Esophagus mucosa (tissue), 1 donor: ENCODE results near the gene KIZ. TPM values are rescaled to one million over a fixed set of nuclear protein-coding genes. Genes with fewer than 3 reads are reported as not detected.

Experiments used
- ATAC-seq: fragments of 200-7000 bp; cut with Tn5 transposase; one replicate; pipeline ENCODE4 v1.9.1; 2020
- total RNA-seq: library from RNA; stranded (reverse); gene quantifications from one replicate; pipeline ENCODE4 v1.2.4, GENCODE V29; 2023
- donor health status: DM: yes; HTN: yes; CAD: no.

Gene KIZ
- total RNA-seq, 1 donor from 2014 or later = 17.7 TPM

- ATAC-seq = no peak
Observed at GRCh38 chr20:21270806-21271205, 144.9 kb downstream of the KIZ start.

GRCh38 chr20:21272279-21272678, 146.4 kb downstream of the KIZ start:
- no peak for ATAC-seq

GRCh38 chr20:21272679-21273078, 146.8 kb downstream of the KIZ start:
- no peak for ATAC-seq

GRCh38 chr20:21273755-21274386, 148.0 kb downstream of the KIZ start:
- no peak for ATAC-seq

- no peak for ATAC-seq
Observed at GRCh38 chr20:21278829-21279228, 152.9 kb downstream of the KIZ start.

- no peak for ATAC-seq
Observed at GRCh38 chr20:21279706-21280521, 154.0 kb downstream of the KIZ start.

GRCh38 chr20:21280522-21281016, 154.7 kb downstream of the KIZ start:
- no peak for ATAC-seq

- no peak for ATAC-seq
Observed at GRCh38 chr20:21286775-21287174, 160.9 kb downstream of the KIZ start.

GRCh38 chr20:21288587-21289370, 162.9 kb downstream of the KIZ start:
- no peak for ATAC-seq

GRCh38 chr20:21289651-21290050, 163.8 kb downstream of the KIZ start:
- no peak for ATAC-seq

GRCh38 chr20:21291026-21291425, 165.1 kb downstream of the KIZ start:
- ATAC-seq = no peak

- no peak for ATAC-seq
Observed at GRCh38 chr20:21294755-21295154, 168.9 kb downstream of the KIZ start.

Other genes starting within 250 kb of the KIZ start
- not detected for gene LINC00237, start 19.7 kb upstream of the KIZ start, total RNA-seq
- 31.4 TPM for gene XRN2, start 177.2 kb downstream of the KIZ start, total RNA-seq